Measurements from ENCODE around the gene ZFP1. TPM values are rescaled to one million over a fixed set of nuclear protein-coding genes. Genes with fewer than 3 reads are reported as not detected.

The ZFP1 gene
- polyA plus RNA-seq, 2 of the 4 experiments (the other 2 are of a cell fraction), result 14.4 to 16.1 TPM

DNA sequence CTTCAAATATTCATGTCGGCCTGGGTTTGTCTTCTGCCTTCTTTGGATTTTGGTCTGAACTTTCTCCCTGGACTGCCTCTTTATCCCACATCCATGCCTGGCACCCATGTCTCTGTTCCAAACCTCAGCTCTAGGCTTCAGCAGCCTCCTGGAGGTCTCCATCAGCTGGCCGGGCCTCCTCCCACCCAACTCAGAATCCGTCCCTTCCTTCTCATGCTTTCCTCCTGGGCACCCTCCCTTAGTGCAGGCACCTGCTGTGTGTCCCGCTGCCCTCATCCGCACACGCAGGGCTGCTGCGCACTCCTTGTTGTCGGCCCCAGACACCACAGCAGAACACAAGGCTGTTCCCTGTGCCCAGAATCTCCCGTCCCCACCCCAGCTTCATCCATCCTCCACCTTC is 45.7 kb upstream of the ZFP1 start:
- ATAC-seq (no peak), DNase-seq (ENCODE audit: low read depth in 1 of 2, low spot score in 1 of 2) (no peak), FAIRE-seq (no peak)
- Histone ChIP-seq H3K9me3 (no peaks in the 10 kb centered on the region), H3K4me2 (no peak overlapping the region), H3K4me3 (no peak overlapping the region), H3K27ac (no peak overlapping the region), H3K4me1 (no peaks in the 10 kb centered on the region)
- POLR2A ChIA-PET, result no interaction called here
- CTCF ChIA-PET, result interaction anchor here (4.2 to 11.3 kb wide), 2 partner anchors 9 to 104 kb away, joined by 13 to 69 read pairs; partner anchors contain the start of gene ZNRF1
- TF ChIP-seq, protein P1, sequence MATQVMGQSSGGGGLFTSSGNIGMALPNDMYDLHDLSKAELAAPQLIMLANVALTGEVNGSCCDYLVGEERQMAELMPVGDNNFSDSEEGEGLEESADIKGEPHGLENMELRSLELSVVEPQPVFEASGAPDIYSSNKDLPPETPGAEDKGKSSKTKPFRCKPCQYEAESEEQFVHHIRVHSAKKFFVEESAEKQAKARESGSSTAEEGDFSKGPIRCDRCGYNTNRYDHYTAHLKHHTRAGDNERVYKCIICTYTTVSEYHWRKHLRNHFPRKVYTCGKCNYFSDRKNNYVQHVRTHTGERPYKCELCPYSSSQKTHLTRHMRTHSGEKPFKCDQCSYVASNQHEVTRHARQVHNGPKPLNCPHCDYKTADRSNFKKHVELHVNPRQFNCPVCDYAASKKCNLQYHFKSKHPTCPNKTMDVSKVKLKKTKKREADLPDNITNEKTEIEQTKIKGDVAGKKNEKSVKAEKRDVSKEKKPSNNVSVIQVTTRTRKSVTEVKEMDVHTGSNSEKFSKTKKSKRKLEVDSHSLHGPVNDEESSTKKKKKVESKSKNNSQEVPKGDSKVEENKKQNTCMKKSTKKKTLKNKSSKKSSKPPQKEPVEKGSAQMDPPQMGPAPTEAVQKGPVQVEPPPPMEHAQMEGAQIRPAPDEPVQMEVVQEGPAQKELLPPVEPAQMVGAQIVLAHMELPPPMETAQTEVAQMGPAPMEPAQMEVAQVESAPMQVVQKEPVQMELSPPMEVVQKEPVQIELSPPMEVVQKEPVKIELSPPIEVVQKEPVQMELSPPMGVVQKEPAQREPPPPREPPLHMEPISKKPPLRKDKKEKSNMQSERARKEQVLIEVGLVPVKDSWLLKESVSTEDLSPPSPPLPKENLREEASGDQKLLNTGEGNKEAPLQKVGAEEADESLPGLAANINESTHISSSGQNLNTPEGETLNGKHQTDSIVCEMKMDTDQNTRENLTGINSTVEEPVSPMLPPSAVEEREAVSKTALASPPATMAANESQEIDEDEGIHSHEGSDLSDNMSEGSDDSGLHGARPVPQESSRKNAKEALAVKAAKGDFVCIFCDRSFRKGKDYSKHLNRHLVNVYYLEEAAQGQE (IDR thresholded peaks at IDR 0.05), result no peak
- TF ChIP-seq, protein P2, sequence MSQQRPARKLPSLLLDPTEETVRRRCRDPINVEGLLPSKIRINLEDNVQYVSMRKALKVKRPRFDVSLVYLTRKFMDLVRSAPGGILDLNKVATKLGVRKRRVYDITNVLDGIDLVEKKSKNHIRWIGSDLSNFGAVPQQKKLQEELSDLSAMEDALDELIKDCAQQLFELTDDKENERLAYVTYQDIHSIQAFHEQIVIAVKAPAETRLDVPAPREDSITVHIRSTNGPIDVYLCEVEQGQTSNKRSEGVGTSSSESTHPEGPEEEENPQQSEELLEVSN (IDR thresholded peaks at IDR 0.05; ENCODE audit: borderline replicate concordance, low read depth), result no peak
- 96% methylated on average over 9 of the region's 9 CpGs for WGBS (ENCODE audit: missing lambda C conversion rate)

DNA sequence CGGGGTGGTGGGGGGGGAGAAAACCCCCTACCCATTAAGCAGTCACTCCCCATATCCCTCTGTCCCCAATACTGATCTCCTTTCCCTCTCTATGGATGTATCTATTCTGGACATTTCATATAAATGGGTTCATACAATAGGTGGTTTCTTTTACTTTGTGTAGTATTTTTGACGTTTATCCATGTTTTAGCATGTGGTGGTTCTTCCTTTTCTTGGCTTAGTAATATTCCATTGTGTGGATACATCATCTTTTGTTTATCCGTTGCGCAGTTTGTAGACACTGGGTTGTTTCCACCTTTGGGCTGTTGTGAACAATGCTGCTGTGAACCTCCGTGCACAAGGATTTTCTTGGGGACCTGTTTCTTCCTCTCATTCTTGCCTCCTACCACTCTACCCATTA is 44.3 kb upstream of the ZFP1 start:
- CTCF ChIA-PET, result interaction anchor here (0.7 to 11.3 kb wide), 3 partner anchors 8 to 105 kb away, joined by 3 to 69 read pairs (median 17); partner anchors contain the start of gene ZNRF1
- FAIRE-seq (no peak), DNase-seq (ENCODE audit: low read depth in 1 of 2, low spot score in 1 of 2) (no peak), ATAC-seq (no peak)
- TF ChIP-seq HOXB13 (CRISPR knock-in tag; IDR thresholded peaks at IDR 0.05; ENCODE audit: low read depth) (no peak), CHD2 (IDR thresholded peaks at IDR 0.05; ENCODE audit: low read length, partially characterized antibody) (no peak), JUNB (IDR thresholded peaks at IDR 0.05) (no peak), CBX8 (IDR thresholded peaks at IDR 0.05) (no peak), BHLHE40 (IDR thresholded peaks at IDR 0.05; ENCODE audit: low read depth, low read length) (no peak), FOSL2 (IDR thresholded peaks at IDR 0.05) (no peak), FOSL2 (CRISPR knock-in tag; IDR thresholded peaks at IDR 0.05) (no peak)
- TF ChIP-seq, protein P3, sequence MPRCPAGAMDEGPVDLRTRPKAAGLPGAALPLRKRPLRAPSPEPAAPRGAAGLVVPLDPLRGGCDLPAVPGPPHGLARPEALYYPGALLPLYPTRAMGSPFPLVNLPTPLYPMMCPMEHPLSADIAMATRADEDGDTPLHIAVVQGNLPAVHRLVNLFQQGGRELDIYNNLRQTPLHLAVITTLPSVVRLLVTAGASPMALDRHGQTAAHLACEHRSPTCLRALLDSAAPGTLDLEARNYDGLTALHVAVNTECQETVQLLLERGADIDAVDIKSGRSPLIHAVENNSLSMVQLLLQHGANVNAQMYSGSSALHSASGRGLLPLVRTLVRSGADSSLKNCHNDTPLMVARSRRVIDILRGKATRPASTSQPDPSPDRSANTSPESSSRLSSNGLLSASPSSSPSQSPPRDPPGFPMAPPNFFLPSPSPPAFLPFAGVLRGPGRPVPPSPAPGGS (IDR thresholded peaks at IDR 0.05), result no peak
- TF ChIP-seq, protein P1 (IDR thresholded peaks at IDR 0.05), result no peak
- no peak overlapping the region for H3K4me2 ChIP-seq
- peaks cover 12% of the 10 kb centered on the region for H3K4me1 ChIP-seq
- POLR2A ChIA-PET, result no interaction called here
- 80% methylated on average over 5 of the region's 5 CpGs for WGBS (ENCODE audit: missing lambda C conversion rate)
- no peaks in the 10 kb centered on the region for H3K9me3 ChIP-seq
- no peak overlapping the region for H3K27ac ChIP-seq
- no peak overlapping the region for H3K4me3 ChIP-seq

DNA sequence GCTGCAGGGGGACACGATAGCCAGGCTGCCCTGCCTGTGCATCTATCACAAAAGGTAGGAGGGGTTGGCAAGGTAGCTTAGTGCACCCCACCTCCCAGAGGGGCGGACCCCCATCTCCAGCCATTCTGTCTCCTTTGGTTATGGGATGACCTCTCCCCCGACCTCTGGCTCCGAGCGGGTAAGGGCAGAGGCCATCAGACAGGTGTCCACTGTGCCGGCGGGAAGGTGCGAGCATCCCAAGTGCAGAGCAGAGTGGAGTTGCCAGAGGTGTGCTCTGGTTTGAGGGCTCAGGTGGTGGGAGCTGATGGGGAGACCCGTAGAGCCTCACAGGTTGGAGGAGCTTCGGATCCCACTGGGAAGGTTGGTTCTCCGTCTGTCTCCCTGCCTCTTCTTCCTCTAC is 43.5 kb upstream of the ZFP1 start:
- Histone ChIP-seq H3K4me1 (peaks cover 20% of the 10 kb centered on the region), H3K4me3 (no peak overlapping the region), H3K4me2 (no peak overlapping the region), H3K9me3 (no peaks in the 10 kb centered on the region), H3K27ac (no peak overlapping the region)
- DNase-seq (ENCODE audit: low read depth in 1 of 2, low spot score in 1 of 2) (no peak), FAIRE-seq (no peak), ATAC-seq (no peak)
- ChIA-PET CTCF (interaction anchor here (1.1 to 2.7 kb wide), 4 partner anchors 8 to 106 kb away, joined by 3 to 17 read pairs (median 4); partner anchors contain the start of gene ZNRF1), POLR2A (no interaction called here)
- WGBS (ENCODE audit: missing lambda C conversion rate), result 95% methylated on average over 9 of the region's 11 CpGs
- no peak for TF ChIP-seq EHF (CRISPR knock-in tag; IDR thresholded peaks at IDR 0.05)
- TF ChIP-seq, protein P4, sequence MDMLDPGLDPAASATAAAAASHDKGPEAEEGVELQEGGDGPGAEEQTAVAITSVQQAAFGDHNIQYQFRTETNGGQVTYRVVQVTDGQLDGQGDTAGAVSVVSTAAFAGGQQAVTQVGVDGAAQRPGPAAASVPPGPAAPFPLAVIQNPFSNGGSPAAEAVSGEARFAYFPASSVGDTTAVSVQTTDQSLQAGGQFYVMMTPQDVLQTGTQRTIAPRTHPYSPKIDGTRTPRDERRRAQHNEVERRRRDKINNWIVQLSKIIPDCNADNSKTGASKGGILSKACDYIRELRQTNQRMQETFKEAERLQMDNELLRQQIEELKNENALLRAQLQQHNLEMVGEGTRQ (IDR thresholded peaks at IDR 0.05), result no peak
- TF ChIP-seq MAFK (IDR thresholded peaks at IDR 0.05; ENCODE audit: partially characterized antibody), result no peak
- TF ChIP-seq FOXS1 (CRISPR knock-in tag; IDR thresholded peaks at IDR 0.05), result no peak
- TF ChIP-seq RCOR1 (IDR thresholded peaks at IDR 0.05; ENCODE audit: low read depth, low read length), result no peak
- TF ChIP-seq, protein P5, sequence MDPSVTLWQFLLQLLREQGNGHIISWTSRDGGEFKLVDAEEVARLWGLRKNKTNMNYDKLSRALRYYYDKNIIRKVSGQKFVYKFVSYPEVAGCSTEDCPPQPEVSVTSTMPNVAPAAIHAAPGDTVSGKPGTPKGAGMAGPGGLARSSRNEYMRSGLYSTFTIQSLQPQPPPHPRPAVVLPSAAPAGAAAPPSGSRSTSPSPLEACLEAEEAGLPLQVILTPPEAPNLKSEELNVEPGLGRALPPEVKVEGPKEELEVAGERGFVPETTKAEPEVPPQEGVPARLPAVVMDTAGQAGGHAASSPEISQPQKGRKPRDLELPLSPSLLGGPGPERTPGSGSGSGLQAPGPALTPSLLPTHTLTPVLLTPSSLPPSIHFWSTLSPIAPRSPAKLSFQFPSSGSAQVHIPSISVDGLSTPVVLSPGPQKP (IDR thresholded peaks at IDR 0.05; ENCODE audit: low read depth, low read length), result no peak
- no peak for TF ChIP-seq POLR2A (IDR thresholded peaks at IDR 0.05; ENCODE audit: low read length)
- no peak for TF ChIP-seq RAD21 (conservative IDR thresholded peaks at IDR 0.05 in 1 of 2, IDR thresholded peaks at IDR 0.05 in 1 of 2)
- no peak for TF ChIP-seq NPAS2 (CRISPR knock-in tag; IDR thresholded peaks at IDR 0.05; ENCODE audit: borderline replicate concordance)
- TF ChIP-seq CEBPB (IDR thresholded peaks at IDR 0.05), result no peak
- TF ChIP-seq, protein P2 (IDR thresholded peaks at IDR 0.05; ENCODE audit: borderline replicate concordance, low read depth), result no peak
- no peak for TF ChIP-seq NFE2L2 (conservative IDR thresholded peaks at IDR 0.05; ENCODE audit: low read length)
- TF ChIP-seq HOXA7 (CRISPR knock-in tag; IDR thresholded peaks at IDR 0.05), result no peak

Measured in A549 (cell line).